Stimulated activated CD4-positive, alpha-beta T cell treated with anti-CD3 and anti-CD28 coated beads, Interleukin-4, amount 100 ng/mL, for 48 hours (primary cell): ENCODE results near the gene THAP11.

ENCODE experiments used
- DNase-seq, 2 donors: peaks; one replicate each; pipeline ENCODE4 v3.0.0-alpha.2; 2020; ENCODE audit warnings: low read depth in 2 of 2

The THAP11 gene

DNA sequence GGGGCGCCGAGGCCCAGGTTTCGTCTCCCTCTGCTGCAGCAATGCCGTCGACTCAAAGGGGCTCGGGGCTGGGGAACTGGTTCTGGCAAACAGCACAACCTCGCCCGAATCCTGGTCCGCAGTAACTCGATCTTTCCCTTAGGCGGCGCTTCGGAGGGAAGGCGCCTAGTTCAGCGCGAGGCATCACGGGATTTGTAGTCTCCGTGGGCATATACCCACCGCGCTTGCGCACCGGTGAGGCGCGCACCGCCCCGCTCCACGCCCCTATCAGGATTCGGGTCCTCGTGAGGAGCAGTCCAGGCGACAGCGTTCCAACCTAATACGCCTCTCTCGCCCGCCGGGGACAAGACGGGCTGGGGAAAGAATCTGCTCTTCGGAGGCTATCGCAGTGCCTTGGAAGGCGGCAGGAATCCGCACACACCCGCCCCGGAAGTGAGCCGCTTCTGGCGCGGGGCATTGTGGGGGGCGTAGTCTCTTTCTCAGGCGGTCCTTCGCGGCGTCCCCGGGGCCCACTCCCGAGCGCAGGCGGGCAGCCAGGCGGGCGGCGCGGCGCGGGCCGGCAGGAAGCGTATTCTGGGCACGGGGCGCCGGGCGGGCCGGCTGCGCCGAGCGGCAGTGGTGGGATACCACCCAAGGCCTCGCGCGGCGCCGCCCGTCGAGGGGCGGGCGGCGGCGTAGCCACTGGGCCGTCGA is at the start of gene THAP11:
Gene THAP11 (plus strand): TSS at position 505 of the 693 bp plus-strand sequence. CDS start 235 bp downstream, outside the sequence.
- DNase-seq = peak; percentile 89 to 90

DNA sequence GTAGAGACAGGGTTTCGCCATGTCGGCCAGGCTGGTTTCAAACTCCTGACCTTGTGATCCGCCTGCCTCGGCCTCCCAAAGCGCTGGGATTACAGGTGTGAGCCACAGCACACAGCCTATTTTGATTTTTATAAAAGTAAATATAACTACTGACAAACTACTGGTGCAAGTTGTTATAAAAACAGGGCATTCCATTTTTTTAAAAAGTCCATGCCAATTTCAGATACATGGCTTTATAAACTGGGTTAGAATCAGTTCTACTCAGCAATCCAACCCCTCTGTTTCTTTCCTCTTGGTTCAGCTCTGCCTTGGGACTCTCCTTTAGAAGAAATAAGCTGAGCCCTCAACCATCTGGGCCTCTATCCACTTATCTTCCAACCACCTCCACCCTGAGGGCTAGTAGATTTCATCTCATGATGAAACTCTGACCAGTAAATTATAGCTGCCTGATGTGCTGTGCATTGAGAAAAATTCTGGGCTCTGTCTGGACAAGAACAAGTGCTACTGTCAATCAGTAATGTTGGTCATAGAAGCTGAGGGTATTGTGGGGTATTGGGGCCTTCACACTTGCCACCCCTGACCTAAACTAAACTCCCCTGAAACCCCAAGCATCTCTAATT is 45.9 kb upstream of the THAP11 start:
- DNase-seq = no peak

DNA sequence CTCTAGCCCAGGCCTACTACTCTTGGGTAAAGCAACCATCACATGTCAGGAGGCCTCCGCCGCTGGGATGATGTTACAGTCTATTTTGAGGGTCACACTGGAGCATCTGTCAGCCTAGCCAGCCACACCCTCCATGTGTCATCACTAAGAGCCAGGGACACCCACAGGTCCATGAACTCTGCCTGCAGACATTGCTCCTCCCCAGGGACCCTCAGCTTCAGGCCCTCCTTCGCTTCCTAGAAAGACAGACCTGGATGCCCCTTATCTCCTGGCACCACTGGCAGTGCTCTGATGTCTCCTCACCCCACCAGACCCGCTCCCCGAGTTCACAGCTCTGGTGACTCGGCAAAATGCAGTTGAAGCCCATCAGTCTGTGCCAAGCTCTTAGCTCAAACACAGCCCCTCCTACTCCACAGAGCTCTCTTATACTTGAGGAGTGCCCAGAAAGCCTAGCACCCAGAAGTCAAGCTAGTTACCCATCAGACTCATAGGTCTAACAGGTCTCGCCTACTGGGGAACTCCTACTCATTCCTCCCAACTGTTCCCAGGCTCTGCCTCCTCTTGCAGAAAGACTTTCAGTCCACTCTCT is 41.7 kb upstream of the THAP11 start:
- no peak for DNase-seq

DNA sequence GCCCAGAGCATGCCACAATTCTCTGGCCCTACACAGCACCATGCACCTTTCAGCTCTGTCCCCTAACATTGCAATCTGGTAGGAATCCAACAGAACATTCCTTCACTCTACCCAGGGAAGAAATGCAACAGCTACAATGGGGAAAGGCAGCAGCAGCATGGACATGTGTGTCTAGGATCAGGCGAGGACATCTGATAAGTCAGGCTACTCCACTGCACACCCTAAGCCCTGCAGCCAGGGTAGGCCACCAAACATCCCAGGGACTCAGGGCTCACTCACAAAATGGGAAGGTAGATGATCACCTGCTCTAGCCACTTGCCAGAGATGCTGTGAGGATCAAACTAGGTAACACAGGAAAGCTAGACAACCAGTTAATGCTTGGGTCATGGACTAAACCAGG is 40.9 kb upstream of the THAP11 start:
- DNase-seq = no peak

DNA sequence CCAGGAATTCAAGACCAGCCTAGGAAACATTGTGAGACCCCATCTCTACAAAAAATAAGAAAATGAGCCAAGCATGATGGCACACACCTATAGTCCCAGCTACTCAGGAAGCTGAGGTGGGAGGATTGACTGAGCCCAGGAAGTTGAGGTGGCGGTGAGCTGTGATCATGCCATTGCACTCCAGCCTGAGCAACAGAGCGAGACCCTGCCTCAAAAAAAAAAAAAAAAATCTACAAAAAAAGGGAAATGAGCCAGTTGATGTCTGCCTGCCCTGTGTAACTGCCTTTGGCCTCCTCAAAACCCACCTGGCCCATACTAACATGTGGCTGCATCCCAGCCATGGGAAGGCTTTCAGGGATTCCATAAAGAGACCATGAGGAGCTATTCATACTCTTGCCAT is 40.2 kb upstream of the THAP11 start:
- DNase-seq = no peak

DNA sequence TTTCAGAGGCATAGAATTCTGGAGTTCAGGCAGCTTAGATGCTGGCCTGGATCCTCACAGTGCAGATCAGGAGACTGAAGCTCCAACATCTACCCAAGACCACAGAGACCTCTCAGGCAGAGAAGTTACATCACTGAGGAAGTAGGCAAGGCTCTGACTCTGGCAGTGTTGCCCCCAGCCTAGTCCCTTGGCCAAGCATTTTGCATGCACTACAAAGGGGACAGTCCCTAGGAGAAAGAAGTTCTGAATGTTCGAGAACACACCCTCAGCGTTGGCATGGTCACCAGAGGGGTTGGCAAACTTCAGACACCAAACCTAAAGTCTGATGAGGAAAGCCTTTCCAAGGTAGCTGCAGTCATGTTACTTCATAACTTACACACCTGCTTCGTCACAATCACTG is 38.2 kb upstream of the THAP11 start:
- no peak for DNase-seq

DNA sequence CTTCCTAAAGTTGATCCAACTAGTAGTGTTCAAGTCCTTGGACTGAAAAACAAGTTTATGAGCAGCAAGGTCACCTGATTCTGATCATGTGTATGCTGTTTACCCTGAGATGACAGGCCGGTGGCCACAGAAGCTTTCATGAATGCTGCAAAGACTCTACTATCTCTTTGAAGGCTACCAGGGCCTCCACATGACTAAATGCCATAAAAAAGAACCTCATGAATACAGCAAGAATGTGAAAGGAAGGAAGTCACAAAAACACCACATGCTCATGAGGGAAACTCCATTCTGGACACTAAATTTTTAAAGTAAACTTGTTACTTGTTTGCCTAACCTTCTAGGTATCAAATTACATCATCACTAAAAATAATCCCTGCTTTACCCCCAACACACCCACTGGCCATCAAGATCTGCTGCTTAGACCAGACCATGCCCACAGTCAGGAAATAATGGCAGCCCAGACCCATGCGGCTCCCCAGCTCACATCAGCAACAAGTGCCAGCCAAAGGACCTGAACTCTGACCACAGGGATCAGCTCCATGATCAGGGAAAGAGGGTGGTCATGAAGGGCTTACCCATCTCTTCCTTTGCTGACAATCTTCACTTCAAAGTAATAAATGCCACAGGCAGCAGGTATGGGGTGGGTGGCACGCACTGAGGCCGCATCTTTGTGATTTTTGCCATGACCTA is 37.1 kb upstream of the THAP11 start:
- DNase-seq = no peak

DNA sequence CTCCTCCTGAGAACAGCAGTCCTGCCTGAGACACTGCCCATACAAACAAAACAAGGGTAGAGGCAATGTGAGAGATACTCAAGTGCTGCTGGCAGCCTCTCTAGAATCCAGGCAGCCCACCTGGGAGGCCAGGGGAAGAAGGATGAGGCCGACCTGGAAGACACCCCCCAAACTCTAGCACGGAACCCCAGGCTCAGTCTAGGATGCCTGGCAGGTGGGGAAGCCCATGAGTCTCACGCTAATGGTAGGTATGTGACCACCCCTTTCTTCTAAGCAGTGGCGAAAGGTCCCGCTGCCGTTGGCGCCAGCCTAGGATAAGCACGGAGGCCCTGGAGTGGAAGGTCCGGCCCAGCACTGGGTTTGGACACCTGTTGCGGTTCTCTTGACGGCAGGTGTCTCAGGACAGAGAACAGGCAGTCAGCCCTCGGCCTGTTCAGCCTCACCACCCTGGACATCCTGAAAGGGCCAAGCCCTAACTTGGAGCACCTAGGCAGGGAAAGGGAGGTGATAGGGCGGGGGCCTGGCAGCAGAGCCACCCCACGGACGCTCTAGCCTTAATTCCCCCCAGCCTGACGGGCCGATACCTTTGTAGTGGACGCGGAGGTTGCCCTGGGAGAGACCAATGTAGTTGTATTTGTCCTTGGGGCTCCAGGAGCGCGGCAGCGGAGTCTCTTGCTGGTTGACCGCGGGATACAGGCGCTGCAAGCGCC is 36.2 kb upstream of the THAP11 start:
- DNase-seq = no peak

DNA sequence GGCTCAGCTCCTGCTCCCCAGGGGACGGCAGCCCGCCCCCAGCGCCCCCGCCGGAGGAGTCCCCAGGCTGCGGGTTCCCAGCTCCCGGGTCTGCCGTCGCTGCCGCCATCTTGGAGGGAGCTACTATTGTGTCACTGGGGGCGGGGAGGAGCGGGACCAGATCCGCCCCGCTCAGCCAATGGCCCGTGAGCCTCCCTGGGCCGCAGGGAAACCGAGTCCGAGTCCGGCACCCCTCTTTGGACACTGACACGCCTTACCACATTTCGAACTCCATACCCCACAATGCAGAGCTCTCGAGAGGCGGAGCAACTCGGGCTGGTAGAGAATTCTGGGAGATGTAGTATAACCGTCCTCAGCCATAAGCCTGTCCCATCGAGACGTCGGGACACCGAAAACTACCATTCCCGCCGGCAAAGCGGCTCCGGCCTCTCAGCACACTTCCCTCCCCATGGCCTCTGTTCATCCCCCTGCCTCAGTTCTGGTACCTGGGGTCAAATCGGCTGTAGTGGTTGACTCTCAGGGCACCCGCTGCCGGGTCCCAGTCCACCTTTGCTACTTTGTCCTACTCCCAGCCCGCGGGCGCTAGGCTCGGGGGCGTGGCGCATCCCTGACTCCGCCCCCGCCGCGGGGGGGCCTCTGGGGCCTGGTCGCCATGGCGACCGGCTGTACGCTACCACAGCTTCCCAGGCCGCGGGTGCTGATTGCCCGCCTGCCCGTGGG is 35.5 kb upstream of the THAP11 start, which contains the start of the genes RANBP10 and TSNAXIP1:
Gene RANBP10 (minus strand): TSS at position 133 of the 720 bp plus-strand sequence. CDS start 24 bp downstream, at position 109.
Gene TSNAXIP1 (plus strand): TSS at position 462 of the 720 bp plus-strand sequence. CDS start 261 bp downstream, outside the sequence.
- DNase-seq = peak; percentile 89 to 95

DNA sequence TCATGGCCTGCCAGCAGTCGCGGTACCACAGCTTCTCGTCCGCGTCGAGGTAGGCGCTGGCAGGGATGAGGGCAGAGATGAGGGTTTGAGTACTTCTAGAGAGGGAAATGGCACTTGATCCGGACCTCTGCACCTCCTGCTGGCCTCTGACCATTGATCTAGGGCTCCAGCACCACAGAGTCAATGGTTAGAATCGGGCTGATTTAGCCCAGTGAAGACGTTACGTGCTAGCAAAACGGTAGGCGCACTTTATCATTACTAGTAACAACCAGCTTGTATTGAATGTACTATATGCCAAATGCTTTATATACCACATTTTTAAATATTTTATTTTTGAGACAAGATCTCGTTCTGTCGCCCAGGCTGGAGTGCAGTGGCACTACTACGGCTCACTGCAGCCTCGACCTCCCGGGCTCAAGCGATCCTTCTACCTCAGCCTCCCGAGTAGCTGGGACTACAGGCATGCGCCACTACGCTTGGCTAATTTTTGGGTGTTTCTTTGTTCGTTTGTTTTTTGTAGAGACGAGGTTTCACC is 34.9 kb upstream of the THAP11 start:
- DNase-seq = no peak

DNA sequence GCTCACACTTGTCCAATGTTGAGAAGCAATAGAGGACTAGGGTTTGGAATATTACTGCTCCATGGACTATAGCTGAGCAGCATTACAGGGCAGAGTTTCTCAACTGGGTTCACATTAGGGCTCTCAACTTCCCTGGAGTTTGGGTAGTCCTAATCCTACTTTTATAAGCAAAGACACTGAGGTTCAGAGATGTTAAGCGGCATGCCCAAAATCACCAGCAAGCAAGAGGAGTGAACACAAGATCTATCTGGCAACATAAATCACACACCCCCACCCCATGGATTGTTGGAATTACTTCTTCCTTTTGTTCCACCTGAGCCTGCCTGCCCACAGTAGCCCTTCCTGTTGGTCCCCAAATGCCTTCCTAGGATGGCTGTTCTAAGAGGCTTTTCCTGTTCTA is 30.2 kb upstream of the THAP11 start:
- DNase-seq = no peak

DNA sequence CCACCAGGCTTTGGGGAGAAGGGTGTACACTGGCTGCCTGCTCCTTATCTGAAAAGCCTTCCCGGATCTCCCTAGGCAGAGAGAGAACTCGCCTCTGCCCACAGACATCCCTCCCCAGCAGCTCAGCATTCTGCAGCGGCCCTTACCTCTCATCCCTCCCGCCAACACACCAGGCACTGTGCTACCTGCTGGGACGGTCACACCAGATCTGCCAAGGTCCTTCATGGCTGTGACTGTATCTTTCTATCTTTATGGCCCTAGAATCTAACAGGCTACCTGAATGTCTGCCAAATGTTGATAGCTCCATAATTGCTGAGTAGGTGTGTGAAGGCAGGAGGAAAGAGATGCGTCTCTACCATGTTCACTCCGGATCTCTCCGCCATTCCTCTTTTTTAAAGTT is 27.6 kb upstream of the THAP11 start:
- DNase-seq = no peak

DNA sequence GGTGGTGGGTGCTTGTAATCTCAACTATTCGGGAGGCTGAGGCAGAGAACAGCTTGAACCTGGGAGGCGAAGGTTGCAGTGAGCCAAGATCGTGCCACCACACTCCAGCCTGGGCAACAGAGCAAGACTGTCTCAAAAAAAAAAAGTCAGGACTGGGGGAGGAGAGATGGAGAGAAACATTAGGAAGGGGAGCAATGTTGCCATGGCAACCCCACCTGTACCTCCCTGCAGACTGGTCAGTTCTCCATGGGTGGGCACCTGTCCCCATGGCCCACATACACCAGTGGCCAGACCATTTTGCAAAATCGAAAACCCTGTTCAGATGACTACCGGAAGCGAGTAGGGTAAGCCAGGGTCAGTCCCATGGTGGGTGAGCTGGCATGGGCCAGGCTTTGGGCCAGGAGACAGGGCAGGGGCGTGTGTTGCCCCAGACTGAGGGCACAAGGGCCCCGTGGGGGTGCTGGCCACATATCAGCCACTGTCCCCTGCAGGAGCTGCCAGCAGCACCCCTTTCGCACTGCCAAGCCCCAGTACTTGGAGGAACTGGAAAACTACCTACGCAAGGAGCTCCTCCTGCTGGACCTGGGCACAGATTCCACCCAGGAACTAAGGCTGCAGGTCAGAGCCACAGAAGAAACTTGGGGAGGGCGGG is 21.4 kb upstream of the THAP11 start:
- no peak for DNase-seq

DNA sequence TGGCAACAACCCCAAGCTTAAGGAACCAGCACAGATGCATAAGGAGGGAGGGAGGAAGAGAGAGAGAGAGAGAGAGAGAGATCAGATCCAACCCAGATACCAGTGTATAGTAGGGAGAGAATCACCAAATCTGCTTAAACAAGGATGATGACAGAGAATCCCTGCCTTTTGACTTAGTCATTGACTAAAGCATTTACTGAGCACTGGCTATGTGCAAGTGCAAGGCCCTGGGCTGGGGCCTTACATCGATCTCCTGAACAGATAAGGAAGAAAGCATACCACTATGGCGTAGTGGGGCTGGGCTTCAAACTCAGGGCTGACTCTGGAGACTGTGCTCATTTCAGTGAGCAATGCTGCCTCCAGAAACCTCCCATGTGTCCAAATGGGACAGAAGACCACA is 19.6 kb upstream of the THAP11 start:
- no peak for DNase-seq

DNA sequence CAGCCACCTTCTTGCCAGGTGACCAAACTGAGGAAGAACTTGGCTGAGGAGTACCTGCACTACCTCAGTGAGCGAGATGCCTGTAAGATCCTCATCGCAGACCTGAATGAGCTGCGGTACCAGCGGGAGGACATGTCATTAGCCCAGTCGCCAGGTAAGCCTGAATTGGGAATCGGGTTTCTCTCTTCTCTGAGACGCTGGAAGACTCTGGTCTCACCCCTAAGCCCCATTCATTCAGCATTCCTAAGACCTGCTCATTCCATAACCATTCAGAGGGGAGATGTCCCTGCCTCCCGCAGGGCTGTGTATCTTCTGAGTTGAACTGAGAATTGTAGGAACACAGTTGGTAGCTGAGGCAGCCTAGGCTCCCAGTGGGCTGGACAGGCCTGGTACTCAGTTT is 17.0 kb upstream of the THAP11 start:
- DNase-seq = no peak

DNA sequence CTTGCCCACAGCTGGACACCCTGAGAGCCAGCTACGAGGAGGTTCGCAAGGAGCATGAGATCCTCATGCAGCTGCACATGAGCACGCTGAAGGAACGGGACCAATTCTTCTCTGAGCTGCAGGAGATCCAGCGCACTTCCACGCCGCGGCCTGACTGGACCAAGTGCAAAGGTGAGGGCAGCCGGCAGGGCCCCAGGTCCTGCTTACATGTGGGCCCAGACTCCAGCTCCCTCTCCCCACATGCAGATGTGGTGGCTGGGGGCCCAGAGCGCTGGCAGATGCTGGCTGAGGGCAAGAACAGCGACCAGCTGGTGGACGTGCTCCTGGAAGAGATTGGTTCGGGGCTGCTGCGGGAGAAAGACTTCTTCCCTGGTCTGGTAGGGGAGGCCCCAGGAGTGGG is 16.2 kb upstream of the THAP11 start:
- no peak for DNase-seq

DNA sequence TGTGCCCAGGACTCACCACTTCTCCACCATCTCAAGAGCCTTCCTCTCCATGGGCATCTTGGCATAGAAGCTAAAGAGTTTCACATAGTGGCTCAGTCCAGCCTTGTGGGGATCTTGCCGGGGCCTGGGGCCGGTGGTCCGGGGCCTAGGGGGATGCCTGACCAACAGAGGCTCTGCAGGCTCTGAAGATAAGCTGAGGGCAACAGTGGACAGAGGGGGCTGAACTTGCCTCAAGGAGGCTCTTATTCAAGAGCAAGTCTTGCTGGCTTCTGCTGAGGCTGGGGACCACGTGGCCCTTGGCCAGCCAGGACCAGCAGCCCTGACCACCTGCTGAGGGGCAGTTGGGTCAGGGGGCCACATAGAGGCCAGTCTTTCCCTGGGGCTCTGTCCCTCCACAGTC is 13.5 kb upstream of the THAP11 start:
- DNase-seq = no peak

DNA sequence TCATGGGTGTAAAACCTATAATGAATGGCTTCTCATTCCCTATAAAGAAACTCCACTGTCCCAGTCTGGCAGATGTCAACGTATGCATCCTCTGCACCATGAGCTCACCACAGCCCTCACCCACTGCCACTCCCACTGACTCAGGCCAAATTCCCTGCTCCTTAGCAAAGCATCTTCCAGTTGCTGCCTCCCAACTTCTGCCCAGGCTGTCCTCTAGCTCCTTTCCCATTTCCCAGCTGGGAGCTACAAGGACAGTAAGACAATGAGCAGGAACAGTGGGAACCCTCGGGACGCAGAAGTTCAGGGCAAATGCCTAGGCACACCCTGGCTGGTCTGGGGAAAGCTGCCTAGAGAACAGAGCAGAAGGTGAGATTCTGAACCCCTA is 9.1 kb upstream of the THAP11 start:
- no peak for DNase-seq

DNA sequence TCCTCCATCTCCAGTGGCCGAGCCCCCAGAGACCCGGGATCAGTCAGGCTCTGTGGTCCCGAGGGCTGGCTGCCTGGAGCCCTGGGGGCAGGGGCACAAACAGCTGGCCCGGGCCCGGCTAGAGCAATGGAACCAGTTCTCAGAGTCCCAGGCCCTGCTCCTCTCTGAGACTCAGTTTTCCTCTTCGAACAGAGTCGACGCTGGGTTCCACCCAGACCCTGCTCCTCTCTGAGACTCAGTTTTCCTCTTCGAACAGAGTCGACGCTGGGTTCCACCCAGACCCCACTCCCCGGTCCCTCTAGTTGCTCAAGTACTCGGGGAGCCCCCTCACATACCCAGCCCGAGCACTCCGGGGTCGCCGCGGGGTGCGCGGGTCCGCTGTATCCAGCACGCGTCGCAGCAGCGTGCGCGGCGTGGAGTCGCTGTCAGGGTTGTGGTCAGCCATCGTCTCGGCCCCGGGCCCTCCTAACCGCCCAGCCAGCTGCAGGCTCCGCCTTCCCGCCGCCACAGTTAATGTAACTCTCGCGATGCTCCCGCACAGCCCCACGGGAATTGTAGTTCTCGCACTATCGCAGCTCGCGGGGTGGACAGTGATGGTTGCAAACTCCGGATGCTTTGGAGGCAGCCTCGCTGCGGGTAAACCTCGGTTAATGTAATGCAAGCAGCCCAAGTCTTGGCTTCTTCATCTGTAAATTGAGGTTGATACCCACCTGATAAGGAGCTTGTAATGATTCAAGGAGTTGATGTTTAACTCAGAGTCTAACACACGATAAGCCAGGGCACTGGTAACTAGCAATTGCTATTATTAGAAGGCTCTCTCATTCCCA is 8.5 kb upstream of the THAP11 start:
- peak; percentile 89 to 91 for DNase-seq

DNA sequence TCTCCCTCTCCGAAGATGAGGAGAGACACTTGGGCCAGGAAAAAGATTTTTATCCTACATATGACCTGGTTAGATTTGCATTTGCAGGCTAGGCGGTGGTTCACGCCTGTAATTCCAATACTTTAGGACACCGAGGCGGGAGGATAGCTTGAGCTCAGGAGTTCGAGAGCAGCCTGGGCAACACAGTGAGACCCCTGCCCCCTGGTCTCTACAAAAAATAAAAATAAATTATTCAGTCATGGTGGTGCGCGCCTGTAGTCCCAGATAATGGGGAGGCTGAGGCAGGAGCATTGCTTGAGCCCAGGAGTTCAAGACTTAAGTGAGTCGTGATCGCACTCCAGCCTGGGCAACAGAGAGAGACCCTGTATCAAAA is 7.9 kb upstream of the THAP11 start:
- no peak for DNase-seq
